Kidney (tissue), 14 donors: Measurements from ENCODE around the gene IER2. TPM values are rescaled to one million over a fixed set of nuclear protein-coding genes. Genes with fewer than 3 reads are reported as not detected.

Experiments used
- DNase-seq, 5 donors: peaks; one replicate each; pipeline ENCODE4 v3.0.0-alpha.2; 2013 to 2020
- FAIRE-seq: peaks from 2 replicates; lab custom pipeline; 2012; peaks lifted over from hg19 to GRCh38; lab: Jason Lieb, UNC
- H3K27ac ChIP-seq, 2 donors: one replicate each; pipeline ENCODE4 v1.7.0; 2013; ENCODE audit warnings: low read depth in 2 of 2, low read length in 2 of 2, inconsistent platforms in 1 of 2
- H3K27me3 ChIP-seq: one replicate; pipeline ENCODE4 v1.7.1; 2013; ENCODE audit warnings: low read length, inconsistent platforms; ENCODE audit not compliant: control insufficient read depth, insufficient read depth
- H3K36me3 ChIP-seq, 3 donors: one replicate each; pipeline versions ENCODE4 v1.7.0 to v1.7.1; 2013; ENCODE audit warnings: low read length in 3 of 3, control low read depth in 1 of 3, inconsistent platforms in 1 of 3; ENCODE audit not compliant: insufficient read depth in 3 of 3, control insufficient read depth in 2 of 3
- H3K4me1 ChIP-seq, 3 donors: one replicate each; pipeline versions ENCODE4 v1.7.0 to v1.7.1; 2013; ENCODE audit warnings: low read length in 3 of 3, inconsistent platforms in 1 of 3, low read depth in 1 of 3; ENCODE audit not compliant: control insufficient read depth in 2 of 3, insufficient read depth in 2 of 3
- H3K4me3 ChIP-seq, 3 donors: one replicate each; pipeline versions ENCODE4 v1.7.0 to v1.8.1; 2013; ENCODE audit warnings: low read length in 3 of 3, control low read depth in 1 of 3, inconsistent platforms in 1 of 3
- H3K9ac ChIP-seq, 3 donors: one replicate each; pipeline versions ENCODE4 v1.7.0 to v1.7.1; 2013; ENCODE audit warnings: low read length in 3 of 3, control low read depth in 1 of 3, inconsistent platforms in 1 of 3
- H3K9me3 ChIP-seq, 3 donors: one replicate each; pipeline versions ENCODE4 v1.7.0 to v1.7.1; 2013; ENCODE audit warnings: low read length in 3 of 3, control low read depth in 1 of 3, inconsistent platforms in 1 of 3; ENCODE audit not compliant: control insufficient read depth in 2 of 3, insufficient read depth in 1 of 3
- CTCF ChIP-seq: IDR thresholded peaks from 3 replicates; pipeline ENCODE4 v1.5.1; 2012; ENCODE audit warnings: mild to moderate bottlenecking, moderate library complexity, borderline replicate concordance; ENCODE audit not compliant: insufficient read depth; ENCODE audit errors: extremely low read depth
- intact Hi-C: fragments of 100-400 bp; cut with DNase I; formaldehyde crosslinking; loops from one replicate; pipeline ENCODE4 v1.11.1; 2022
- polyA plus RNA-seq: library from polyadenylated mRNA; stranded (reverse); fragments of 350-450 nt; fragmentation: Illumina TruSeq; extraction: RNeasy Lipid Tissue Mini Kit (QIAGEN cat#74804); gene quantifications from one replicate; pipeline ENCODE4 v1.2.3, GENCODE V29; 2014; ENCODE audit warnings: low read depth, low replicate concordance; ENCODE audit not compliant: insufficient read depth
- total RNA-seq: library from RNA; stranded (reverse); fragmentation: NEBNext Ultra II Directional; extraction: Animal tissue kit (Norgen Biotek cat#: 25700); gene quantifications from one replicate; pipeline ENCODE4 v1.2.1, GENCODE V29; 2021
- donor health status: control.
- donor health status: control.
- donor health status: control.
- donor health status: control.
- donor health status: control.
- donor health status: DM: yes; HTN: yes; CAD: no.
- donor health status: Normal renal cell carcinoma (clear cell type).

IER2 gene
- total and polyA plus RNA-seq, 2 donors from 2014 or later = 73.9 to 96.7 TPM

DNA sequence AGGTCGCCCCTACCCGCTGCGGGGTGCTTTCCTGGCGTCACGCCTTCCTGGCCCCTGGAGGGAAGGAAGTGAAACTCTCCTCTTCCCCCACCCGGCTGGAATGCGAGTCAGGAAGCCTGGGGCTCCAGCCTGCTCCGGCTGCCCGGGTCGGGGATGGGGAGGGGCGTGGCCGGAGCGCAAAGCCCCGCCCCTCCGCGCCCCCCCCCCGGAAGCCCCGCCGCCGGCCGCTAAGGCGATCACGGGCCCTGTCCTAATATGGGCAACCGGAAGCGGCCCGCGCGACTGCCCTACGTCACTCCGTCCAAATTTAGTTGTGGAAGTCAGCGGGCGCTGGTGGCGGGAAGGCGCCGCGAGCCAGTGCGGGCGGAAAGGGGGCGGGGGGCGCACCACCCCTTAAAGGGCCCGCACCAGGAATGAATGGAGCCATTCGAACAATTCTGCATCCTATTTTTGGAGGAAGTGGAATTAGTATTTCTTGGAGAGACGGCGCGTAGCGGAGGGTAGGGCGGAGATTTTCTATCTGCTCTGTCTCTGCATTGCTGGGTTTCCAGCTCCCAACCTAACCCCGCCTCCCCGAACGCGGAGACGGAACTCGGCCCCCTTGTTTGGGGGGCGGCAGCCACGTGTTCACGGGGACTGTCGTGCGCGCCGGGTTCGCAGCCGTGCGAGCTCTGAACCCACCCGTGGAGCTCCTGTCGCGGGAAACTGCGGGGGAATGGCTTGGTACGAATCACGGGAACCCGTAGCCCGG lies 1.6 kb downstream of the IER2 start:
- DNase-seq (peak; percentile 99), FAIRE-seq (no peak)
- Histone ChIP-seq H3K36me3 (no peaks in the 10 kb centered on the region), H3K4me3 (peak overlapping the region; percentile 96 to 99 (median 98)), H3K4me1 (peaks cover 0 to 12% (median 0%) of the 10 kb centered on the region in 3 donors), H3K27me3 (no peaks in the 10 kb centered on the region), H3K9me3 (no peaks in the 10 kb centered on the region), H3K9ac (peak overlapping the region; percentile 95 to 100 (median 98)), H3K27ac (peak overlapping the region; percentile 98 to 100)
- intact Hi-C loops = no loop called here
- no peak for TF ChIP-seq CTCF

DNA sequence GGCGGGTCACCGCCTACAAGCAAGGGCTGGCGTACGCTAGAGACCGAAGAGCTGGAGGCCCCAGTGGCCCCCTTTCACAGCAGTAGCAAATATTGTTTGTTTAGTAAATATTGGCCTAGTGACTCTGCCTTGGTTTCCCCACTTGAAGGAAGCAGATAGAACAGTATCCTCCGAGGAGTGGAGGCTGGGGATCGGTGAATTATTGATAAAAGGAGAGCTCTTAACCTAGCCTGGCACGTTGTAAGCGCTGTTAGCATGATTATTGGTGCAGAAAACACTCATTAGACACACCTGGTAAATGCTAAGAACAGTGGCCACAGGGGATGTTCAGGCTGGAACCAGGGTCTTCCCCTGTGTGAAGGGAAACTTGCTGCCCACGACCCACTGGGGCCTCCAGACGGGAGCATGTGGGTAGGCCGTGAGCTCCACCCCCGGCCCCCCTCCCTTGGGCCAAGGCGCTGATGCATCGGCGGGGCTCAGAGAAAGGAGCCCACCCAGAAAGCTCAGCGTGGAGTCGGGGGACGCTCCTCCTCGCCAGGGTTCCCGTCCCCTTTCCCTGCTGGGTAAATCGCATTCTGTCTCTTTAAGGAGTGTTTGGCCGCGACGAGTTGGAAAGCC lies 2.3 kb downstream of the IER2 start:
- Histone ChIP-seq H3K27ac (peak overlapping the region; percentile 98), H3K36me3 (no peaks in the 10 kb centered on the region), H3K27me3 (no peaks in the 10 kb centered on the region), H3K9me3 (no peaks in the 10 kb centered on the region), H3K4me1 (peaks cover 0 to 15% (median 0%) of the 10 kb centered on the region in 3 donors), H3K4me3 (peak overlapping the region; percentile 93 to 99 (median 95)), H3K9ac (peak overlapping the region; percentile 83 to 91 (median 83))
- intact Hi-C loops = no loop called here
- TF ChIP-seq CTCF = no peak
- FAIRE-seq (no peak), DNase-seq (no peak)

- intact Hi-C loops = no loop called here
- H3K4me1 ChIP-seq = peaks cover 0 to 15% (median 0%) of the 10 kb centered on the region in 3 donors
- H3K27me3 ChIP-seq = no peaks in the 10 kb centered on the region
- H3K4me3 ChIP-seq = peak overlapping the region; percentile 93 to 99 (median 95)
- FAIRE-seq (peak; percentile 50), DNase-seq (peak; percentile 98 to 99 (median 99))
- H3K27ac ChIP-seq = peak overlapping the region; percentile 98
- TF ChIP-seq CTCF = no peak
- H3K36me3 ChIP-seq = no peaks in the 10 kb centered on the region
- peak overlapping the region; percentile 83 to 99 (median 91) for H3K9ac ChIP-seq
- no peaks in the 10 kb centered on the region for H3K9me3 ChIP-seq
Measured at GRCh38 chr19:13152974-13153568, 2.9 kb downstream of the IER2 start.
